Trophoblast cell (in vitro differentiated cells and primary cell): Measurements from ENCODE around the gene HAUS2.
A peak's percentile ranks its signal among the peaks of the same experiment; 100 is the strongest.

Experiments
- DNase-seq, 2 donors: peaks; one replicate each; pipeline ENCODE4 v3.0.0-alpha.2; 2016
- H2AFZ ChIP-seq: 2 replicates; pipeline ENCODE4 v1.6.1; 2013; ENCODE audit warnings: low read length, moderate library complexity, mild to moderate bottlenecking; ENCODE audit not compliant: insufficient read depth, poor library complexity
- H2AK5ac ChIP-seq: 2 replicates; pipeline ENCODE4 v1.6.1; 2013; ENCODE audit warnings: mild to moderate bottlenecking, low read length
- H2BK120ac ChIP-seq: 2 replicates; pipeline ENCODE4 v1.6.1; 2013; ENCODE audit warnings: low read length, mild to moderate bottlenecking, moderate library complexity; ENCODE audit not compliant: insufficient read depth, poor library complexity
- H2BK12ac ChIP-seq: 2 replicates; pipeline ENCODE4 v1.6.1; 2013; ENCODE audit warnings: mild to moderate bottlenecking, low read length, moderate library complexity
- H2BK5ac ChIP-seq: 2 replicates; pipeline ENCODE4 v1.6.1; 2013; ENCODE audit warnings: low read length, low read depth, moderate library complexity, mild to moderate bottlenecking; ENCODE audit not compliant: poor library complexity
- H3K14ac ChIP-seq: 2 replicates; pipeline ENCODE4 v1.6.1; 2013; ENCODE audit warnings: mild to moderate bottlenecking, low read length
- H3K18ac ChIP-seq: 2 replicates; pipeline ENCODE4 v1.6.1; 2013; ENCODE audit warnings: mild to moderate bottlenecking, low read length
- H3K23ac ChIP-seq: 2 replicates; pipeline ENCODE4 v1.6.1; 2013; ENCODE audit warnings: low read length
- H3K27ac ChIP-seq: 2 replicates; pipeline ENCODE4 v1.5.1; 2013; ENCODE audit warnings: low read depth, mild to moderate bottlenecking, inconsistent platforms, low read length, moderate library complexity
- H3K27me3 ChIP-seq: 2 replicates; pipeline ENCODE4 v1.6.1; 2013; ENCODE audit warnings: inconsistent platforms, mild to moderate bottlenecking, low read length, moderate library complexity; ENCODE audit not compliant: insufficient read depth
- H3K36me3 ChIP-seq, 2 experiments: 1 replicate in 1 of 2; 2 replicates in 1 of 2; pipeline ENCODE4 v1.6.1; 2013; ENCODE audit warnings: low read length in 2 of 2, mild to moderate bottlenecking in 2 of 2, moderate library complexity in 1 of 2; ENCODE audit not compliant: insufficient read depth in 2 of 2, control insufficient read depth in 1 of 2
- H3K4ac ChIP-seq: 2 replicates; pipeline ENCODE4 v1.6.1; 2013; ENCODE audit warnings: low read depth, mild to moderate bottlenecking, low read length, moderate library complexity
- H3K4me1 ChIP-seq, 2 experiments: 1 replicate in 1 of 2; 2 replicates in 1 of 2; pipeline ENCODE4 v1.6.1; 2013; ENCODE audit warnings: low read length in 2 of 2, mild to moderate bottlenecking in 2 of 2, moderate library complexity in 1 of 2; ENCODE audit not compliant: insufficient read depth in 2 of 2, control insufficient read depth in 1 of 2
- H3K4me2 ChIP-seq: 2 replicates; pipeline ENCODE4 v1.6.1; 2013; ENCODE audit warnings: inconsistent platforms, mild to moderate bottlenecking, low read length, moderate library complexity
- H3K4me3 ChIP-seq: 2 replicates; pipeline ENCODE4 v1.5.1; 2013; ENCODE audit warnings: mild to moderate bottlenecking, low read depth, low read length, inconsistent platforms
- H3K79me1 ChIP-seq: one replicate; pipeline ENCODE4 v1.6.1; 2013; ENCODE audit warnings: low read length
- H3K79me2 ChIP-seq: 2 replicates; pipeline ENCODE4 v1.6.1; 2013; ENCODE audit warnings: low read length, mild to moderate bottlenecking; ENCODE audit not compliant: control insufficient read depth, insufficient read depth, poor library complexity
- H3K9ac ChIP-seq: 2 replicates; pipeline ENCODE4 v1.6.1; 2013; ENCODE audit warnings: mild to moderate bottlenecking, low read length
- H3K9me3 ChIP-seq: 2 replicates; pipeline ENCODE4 v1.6.1; 2013; ENCODE audit warnings: low read depth, mild to moderate bottlenecking, control low read depth, inconsistent platforms, low read length; ENCODE audit not compliant: insufficient read depth
- H4K12ac ChIP-seq: 2 replicates; pipeline ENCODE4 v1.6.1; 2013; ENCODE audit warnings: low read depth, mild to moderate bottlenecking, low read length, moderate library complexity
- H4K8ac ChIP-seq: 2 replicates; pipeline ENCODE4 v1.6.1; 2013; ENCODE audit warnings: low read depth, mild to moderate bottlenecking, low read length, moderate library complexity
- H4K91ac ChIP-seq: one replicate; pipeline ENCODE4 v1.6.1; 2013; ENCODE audit warnings: low read depth, mild to moderate bottlenecking, low read length, moderate library complexity
- WGBS: extraction: QIAGEN DNeasy Blood & Tissue Kit; methylation state at CpG from one replicate; pipeline ENCODE4 v1.1.7; 2013; ENCODE audit warnings: missing lambda C conversion rate; ENCODE audit not compliant: insufficient read length, insufficient coverage; ENCODE audit errors: extremely low coverage; 5-methylcytosine and 5-hydroxymethylcytosine counted together

Gene HAUS2

GRCh38 chr15:42604894-42605744 is 56.5 kb downstream of the HAUS2 start:
- no CpG with 5 or more reads among the region's 8 CpGs for WGBS
- no peak overlapping the region for H4K12ac ChIP-seq
- H3K4me1 ChIP-seq: no peaks in the 10 kb centered on the region
- no peak overlapping the region for H2BK12ac ChIP-seq
- no peaks in the 10 kb centered on the region for H3K36me3 ChIP-seq
- H3K9me3 ChIP-seq: peaks cover 4% of the 10 kb centered on the region
- H3K4me3 ChIP-seq: no peak overlapping the region
- no peak overlapping the region for H3K18ac ChIP-seq
- no peak overlapping the region for H3K23ac ChIP-seq
- no peak overlapping the region for H2BK120ac ChIP-seq
- no peak for DNase-seq
- H3K4ac ChIP-seq: no peak overlapping the region
- no peaks in the 10 kb centered on the region for H3K79me2 ChIP-seq
- H3K9ac ChIP-seq: no peak overlapping the region
- H4K8ac ChIP-seq: no peak overlapping the region
- H4K91ac ChIP-seq: no peak overlapping the region
- no peak overlapping the region for H3K4me2 ChIP-seq
- H2AFZ ChIP-seq: no peak overlapping the region
- H3K79me1 ChIP-seq: no peaks in the 10 kb centered on the region
- no peak overlapping the region for H3K14ac ChIP-seq
- H3K27me3 ChIP-seq: no peaks in the 10 kb centered on the region
- no peak overlapping the region for H3K27ac ChIP-seq
- H2BK5ac ChIP-seq: no peak overlapping the region
- H2AK5ac ChIP-seq: no peak overlapping the region

GRCh38 chr15:42605796-42606195 is 57.2 kb downstream of the HAUS2 start:
- no peak overlapping the region for H4K12ac ChIP-seq
- peaks cover 4% of the 10 kb centered on the region for H3K9me3 ChIP-seq
- no peak overlapping the region for H3K4me3 ChIP-seq
- H3K79me2 ChIP-seq: no peaks in the 10 kb centered on the region
- no CpG with 5 or more reads among the region's 3 CpGs for WGBS
- no peak overlapping the region for H3K18ac ChIP-seq
- no peaks in the 10 kb centered on the region for H3K36me3 ChIP-seq
- no peak overlapping the region for H3K14ac ChIP-seq
- H2AK5ac ChIP-seq: no peak overlapping the region
- no peaks in the 10 kb centered on the region for H3K4me1 ChIP-seq
- H3K4ac ChIP-seq: no peak overlapping the region
- H2BK12ac ChIP-seq: no peak overlapping the region
- no peaks in the 10 kb centered on the region for H3K79me1 ChIP-seq
- H3K27me3 ChIP-seq: no peaks in the 10 kb centered on the region
- no peak for DNase-seq
- H4K91ac ChIP-seq: no peak overlapping the region
- no peak overlapping the region for H3K27ac ChIP-seq
- H3K9ac ChIP-seq: no peak overlapping the region
- no peak overlapping the region for H2BK5ac ChIP-seq
- no peak overlapping the region for H2AFZ ChIP-seq
- no peak overlapping the region for H3K4me2 ChIP-seq
- H2BK120ac ChIP-seq: no peak overlapping the region
- no peak overlapping the region for H3K23ac ChIP-seq
- H4K8ac ChIP-seq: no peak overlapping the region

GRCh38 chr15:42608110-42608531 is 59.5 kb downstream of the HAUS2 start:
- no peak overlapping the region for H2BK120ac ChIP-seq
- no peaks in the 10 kb centered on the region for H3K9me3 ChIP-seq
- H3K79me2 ChIP-seq: no peaks in the 10 kb centered on the region
- no peaks in the 10 kb centered on the region for H3K27me3 ChIP-seq
- no peak overlapping the region for H2BK5ac ChIP-seq
- DNase-seq: peak in 1 of 2 donors; percentile 3
- no peak overlapping the region for H3K18ac ChIP-seq
- H2BK12ac ChIP-seq: no peak overlapping the region
- H2AK5ac ChIP-seq: no peak overlapping the region
- H3K4me1 ChIP-seq: no peaks in the 10 kb centered on the region
- no peak overlapping the region for H4K91ac ChIP-seq
- WGBS: no CpG with 5 or more reads among the region's 4 CpGs
- no peaks in the 10 kb centered on the region for H3K36me3 ChIP-seq
- H3K14ac ChIP-seq: no peak overlapping the region
- H3K27ac ChIP-seq: no peak overlapping the region
- no peaks in the 10 kb centered on the region for H3K79me1 ChIP-seq
- no peak overlapping the region for H4K12ac ChIP-seq
- H3K4me3 ChIP-seq: no peak overlapping the region
- no peak overlapping the region for H3K9ac ChIP-seq
- H3K4ac ChIP-seq: no peak overlapping the region
- H4K8ac ChIP-seq: no peak overlapping the region
- H3K23ac ChIP-seq: no peak overlapping the region
- H3K4me2 ChIP-seq: no peak overlapping the region
- no peak overlapping the region for H2AFZ ChIP-seq

GRCh38 chr15:42608752-42609488 is 60.3 kb downstream of the HAUS2 start:
- H3K23ac ChIP-seq: no peak overlapping the region

More at GRCh38 chr15:42608752-42609488, 60.3 kb downstream of the HAUS2 start:
- H3K27ac ChIP-seq: no peak overlapping the region
- no peak overlapping the region for H3K4me2 ChIP-seq
- H3K18ac ChIP-seq: no peak overlapping the region
- no peak overlapping the region for H2BK5ac ChIP-seq
- no peak overlapping the region for H3K4ac ChIP-seq
- H3K9ac ChIP-seq: no peak overlapping the region
- H4K8ac ChIP-seq: no peak overlapping the region
- H4K91ac ChIP-seq: no peak overlapping the region
- no peak overlapping the region for H2AK5ac ChIP-seq
- no CpG with 5 or more reads among the region's 7 CpGs for WGBS
- H2AFZ ChIP-seq: no peak overlapping the region
- no peaks in the 10 kb centered on the region for H3K79me1 ChIP-seq
- no peaks in the 10 kb centered on the region for H3K36me3 ChIP-seq
- no peak overlapping the region for H2BK120ac ChIP-seq
- no peak for DNase-seq
- H3K4me3 ChIP-seq: no peak overlapping the region
- no peak overlapping the region for H2BK12ac ChIP-seq
- H3K27me3 ChIP-seq: no peaks in the 10 kb centered on the region
- H3K79me2 ChIP-seq: no peaks in the 10 kb centered on the region
- H3K14ac ChIP-seq: no peak overlapping the region
- no peaks in the 10 kb centered on the region for H3K4me1 ChIP-seq
- H3K9me3 ChIP-seq: no peaks in the 10 kb centered on the region
- H4K12ac ChIP-seq: no peak overlapping the region
